ENCODE measurements around the gene KLF16. TPM values are rescaled to one million over a fixed set of nuclear protein-coding genes. Genes with fewer than 3 reads are reported as not detected.
A peak's percentile ranks its signal among the peaks of the same experiment; 100 is the strongest.

The KLF16 gene
- total RNA-seq, 1 donor from 2014 or later = 6.4 TPM

- TF ChIP-seq CTCF (IDR thresholded peaks at IDR 0.05; ENCODE audit: borderline replicate concordance) = peak; percentile 54
- H3K27ac ChIP-seq (replicated peaks) = peak overlapping the region; percentile 69
- H3K4me3 ChIP-seq = peak overlapping the region; percentile 71
- no peaks in the 10 kb centered on the region for H3K9me3 ChIP-seq (replicated peaks)
- H3K27me3 ChIP-seq (ENCODE audit: low read depth) = no peaks in the 10 kb centered on the region
- H3K4me1 ChIP-seq = peaks cover 26% of the 10 kb centered on the region
- DNase-seq = peak; percentile 94
- peaks cover 29% of the 10 kb centered on the region for H3K36me3 ChIP-seq
- intact Hi-C loops (cut with micrococcal nuclease) = no loop called here
Measured at GRCh38 chr19:1812426-1813191, 50.8 kb downstream of the KLF16 start.

GRCh38 chr19:1811942-1812425, 51.4 kb downstream of the KLF16 start, which contains the start of gene ATP8B3:
TSS of gene ATP8B3 (minus strand) at chr19:1812276. CDS start at chr19:1811736, 540 bp downstream.
- Histone ChIP-seq H3K4me1 (peaks cover 22% of the 10 kb centered on the region), H3K27me3 (ENCODE audit: low read depth) (no peaks in the 10 kb centered on the region), H3K27ac (replicated peaks) (peak within 1 kb of the TSS; percentile 69), H3K4me3 (peak within 1 kb of the TSS; percentile 71), H3K9me3 (replicated peaks) (no peaks in the 10 kb centered on the region), H3K36me3 (peaks cover 23% of the 10 kb centered on the region)
- TF ChIP-seq CTCF (IDR thresholded peaks at IDR 0.05; ENCODE audit: borderline replicate concordance) = peak; percentile 20
- intact Hi-C loops (cut with micrococcal nuclease) = no loop called here
- no peak for DNase-seq

GRCh38 chr19:1811472-1811894, 51.9 kb downstream of the KLF16 start:
- Histone ChIP-seq H3K27me3 (ENCODE audit: low read depth) (no peaks in the 10 kb centered on the region), H3K36me3 (peaks cover 18% of the 10 kb centered on the region), H3K27ac (replicated peaks) (peak overlapping the region; percentile 69), H3K4me3 (peak overlapping the region; percentile 71), H3K4me1 (peaks cover 22% of the 10 kb centered on the region), H3K9me3 (replicated peaks) (no peaks in the 10 kb centered on the region)
- intact Hi-C loops (cut with micrococcal nuclease) = no loop called here
- TF ChIP-seq CTCF (IDR thresholded peaks at IDR 0.05; ENCODE audit: borderline replicate concordance) = no peak
- DNase-seq = peak; percentile 41

- intact Hi-C loops (cut with micrococcal nuclease) = no loop called here
- TF ChIP-seq CTCF (IDR thresholded peaks at IDR 0.05; ENCODE audit: borderline replicate concordance) = no peak
- peaks cover 22% of the 10 kb centered on the region for H3K4me1 ChIP-seq
- no peak for DNase-seq
- H3K4me3 ChIP-seq = no peak overlapping the region
- no peaks in the 10 kb centered on the region for H3K9me3 ChIP-seq (replicated peaks)
- H3K27me3 ChIP-seq (ENCODE audit: low read depth) = no peaks in the 10 kb centered on the region
- H3K36me3 ChIP-seq = peaks cover 9% of the 10 kb centered on the region
- no peak overlapping the region for H3K27ac ChIP-seq (replicated peaks)
Measured at GRCh38 chr19:1810439-1811160, 52.8 kb downstream of the KLF16 start.

GRCh38 chr19:1809678-1810077, 53.7 kb downstream of the KLF16 start:
- no peak for TF ChIP-seq CTCF (IDR thresholded peaks at IDR 0.05; ENCODE audit: borderline replicate concordance)
- no peaks in the 10 kb centered on the region for H3K36me3 ChIP-seq
- no peak for DNase-seq
- no peak overlapping the region for H3K4me3 ChIP-seq
- no peaks in the 10 kb centered on the region for H3K27me3 ChIP-seq (ENCODE audit: low read depth)
- no peak overlapping the region for H3K27ac ChIP-seq (replicated peaks)
- H3K9me3 ChIP-seq (replicated peaks) = no peaks in the 10 kb centered on the region
- intact Hi-C loops (cut with micrococcal nuclease) = no loop called here
- H3K4me1 ChIP-seq = peaks cover 22% of the 10 kb centered on the region
